Islet precursor cell (in vitro differentiated cells): ENCODE measurements around the gene NPAS3.

Source experiments
- DNase-seq: peaks from one replicate; pipeline ENCODE4 v3.0.0-alpha.2; 2018

NPAS3 gene

DNA sequence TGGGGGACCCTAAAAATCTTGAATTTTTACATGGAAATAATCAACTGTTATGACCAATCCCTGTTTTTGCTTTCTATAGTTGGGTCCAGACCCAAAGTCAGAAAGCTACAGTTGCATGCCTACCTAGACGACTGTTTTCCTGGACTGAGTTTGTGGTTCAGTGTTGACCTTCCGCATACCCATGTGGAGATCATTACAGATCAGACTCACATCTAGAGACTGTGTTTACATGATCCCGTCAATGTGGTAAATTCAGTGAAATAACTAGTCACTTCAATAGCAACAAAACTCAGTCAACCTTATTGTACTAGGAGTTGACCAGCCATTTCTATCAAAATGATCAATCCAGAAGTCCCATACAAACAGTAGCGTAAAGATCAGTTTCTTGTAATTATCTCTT lies 754.6 kb downstream of the NPAS3 start:
- DNase-seq, result no peak

DNA sequence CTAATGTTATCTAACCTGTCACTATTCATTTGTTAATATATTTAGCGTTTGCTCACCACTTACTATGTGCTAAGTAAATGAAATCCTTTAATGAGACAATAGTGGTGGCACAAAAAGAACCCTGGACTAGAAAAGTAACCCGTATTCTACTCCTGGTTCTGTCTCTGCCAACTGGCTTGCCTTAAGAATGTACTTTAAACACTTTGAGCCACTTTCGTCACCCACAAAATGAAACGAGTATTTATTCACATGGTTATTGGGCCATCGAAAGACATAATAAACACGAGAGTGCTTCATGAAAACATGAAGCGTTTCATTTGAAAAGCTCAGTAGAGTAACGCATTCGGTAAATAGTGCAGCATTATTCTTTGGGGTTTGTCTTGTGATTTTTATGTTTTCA lies 757.5 kb downstream of the NPAS3 start:
- DNase-seq, result no peak

DNA sequence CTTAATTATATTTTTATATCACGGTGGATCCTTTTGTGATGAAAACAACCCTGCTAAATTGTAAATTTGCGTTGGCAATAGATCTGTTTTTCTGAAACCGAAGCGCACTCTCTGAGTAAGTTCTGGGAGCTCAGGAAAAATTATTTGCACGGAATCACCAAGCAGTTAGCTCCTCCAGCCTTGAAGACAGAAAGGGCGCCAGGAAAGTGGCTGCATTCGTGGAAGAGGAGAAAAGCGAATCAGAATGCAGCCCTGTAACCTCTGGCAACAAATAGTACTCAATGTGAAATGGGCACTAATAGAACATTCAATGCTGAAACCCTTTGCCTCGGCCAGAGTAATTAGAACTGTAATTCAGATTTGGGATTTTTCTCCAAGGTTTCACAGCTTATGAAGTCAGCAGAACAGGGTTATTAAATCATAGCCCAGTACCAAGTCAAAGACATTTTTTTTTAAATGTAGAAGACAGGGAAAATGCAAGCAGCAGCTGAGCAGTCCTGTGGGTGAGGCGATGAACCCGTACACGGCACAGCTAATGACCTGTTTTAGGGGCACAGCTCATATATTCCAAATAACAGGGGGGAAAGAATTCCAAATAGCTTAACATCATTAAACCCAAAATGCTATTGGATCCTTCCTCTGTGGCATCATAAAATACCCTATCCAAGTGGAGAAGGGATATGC lies 760.8 kb downstream of the NPAS3 start:
- DNase-seq, result no peak

DNA sequence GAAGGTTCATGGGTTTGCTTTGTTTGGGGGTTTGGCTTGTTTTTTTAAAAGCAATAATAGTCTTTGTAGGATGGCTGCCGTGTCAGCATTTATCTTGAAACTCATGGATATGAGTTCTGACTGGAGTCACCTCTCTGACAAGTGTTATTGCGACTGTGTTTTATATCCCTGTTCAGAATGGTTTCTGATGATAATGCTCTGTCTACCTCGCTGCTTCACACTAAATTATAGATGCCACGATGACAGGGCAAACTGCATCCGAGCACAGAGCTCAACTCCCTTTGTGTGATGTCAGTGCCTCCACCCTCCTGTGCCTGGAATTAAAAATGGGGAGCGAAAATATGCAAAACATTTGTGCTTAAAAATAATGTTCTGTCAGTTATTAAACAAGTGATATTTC lies 761.4 kb downstream of the NPAS3 start:
- no peak for DNase-seq

DNA sequence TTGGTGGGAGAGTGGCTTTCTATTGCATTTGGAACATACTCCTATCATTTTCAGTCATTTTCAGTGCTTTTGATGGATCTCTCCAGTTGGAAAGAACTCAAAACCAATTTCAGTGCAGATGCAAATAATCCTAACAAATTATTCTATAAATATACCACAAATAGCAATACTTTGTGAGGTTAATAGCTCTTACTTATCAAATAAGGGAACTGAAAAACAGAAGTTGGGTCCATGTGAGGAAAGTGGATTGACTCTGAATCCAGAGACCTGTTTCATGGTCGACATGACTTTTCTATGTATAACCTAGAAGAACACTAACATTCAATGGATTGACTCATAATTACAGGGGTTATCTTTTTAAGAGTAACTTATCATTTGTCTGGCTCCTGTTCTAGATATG lies 763.6 kb downstream of the NPAS3 start:
- DNase-seq, result no peak

DNA sequence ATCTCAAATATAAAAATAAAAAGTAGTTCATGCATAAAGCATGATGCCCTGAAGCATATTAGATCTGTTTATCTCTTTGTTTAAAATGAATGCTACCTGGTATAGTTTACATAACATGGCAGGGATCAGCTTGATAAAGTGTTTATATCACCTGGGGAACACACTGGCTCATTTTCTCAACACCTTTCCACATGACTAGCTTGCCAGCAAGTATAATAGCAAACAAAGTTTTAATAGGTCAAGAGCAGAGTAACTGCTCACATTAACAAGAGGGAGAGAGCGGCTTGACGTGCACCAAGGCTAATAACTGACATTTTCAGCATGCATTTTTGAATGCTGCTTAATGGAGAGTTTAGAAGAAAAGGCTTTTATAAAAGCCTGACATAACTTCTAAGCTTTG lies 765.8 kb downstream of the NPAS3 start:
- DNase-seq, result no peak

DNA sequence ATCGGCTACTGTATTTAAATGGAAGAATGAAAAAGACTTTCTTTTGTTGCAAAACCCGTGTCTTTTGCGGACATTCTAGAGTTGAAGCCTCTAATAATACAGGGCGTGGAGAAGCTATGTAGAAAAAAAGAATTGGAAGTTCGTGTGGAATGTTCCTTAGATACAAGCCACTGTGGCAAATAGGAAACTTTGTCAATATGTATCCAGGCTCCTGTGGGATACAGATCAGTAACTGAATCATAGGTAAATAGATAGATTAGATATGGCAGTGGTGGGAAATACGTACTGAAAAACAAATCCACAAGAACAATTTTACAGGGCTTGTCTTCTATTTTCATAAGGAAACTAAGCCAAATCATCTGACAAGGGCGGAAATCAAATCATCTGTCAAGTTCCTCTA lies 766.8 kb downstream of the NPAS3 start:
- DNase-seq, result no peak

DNA sequence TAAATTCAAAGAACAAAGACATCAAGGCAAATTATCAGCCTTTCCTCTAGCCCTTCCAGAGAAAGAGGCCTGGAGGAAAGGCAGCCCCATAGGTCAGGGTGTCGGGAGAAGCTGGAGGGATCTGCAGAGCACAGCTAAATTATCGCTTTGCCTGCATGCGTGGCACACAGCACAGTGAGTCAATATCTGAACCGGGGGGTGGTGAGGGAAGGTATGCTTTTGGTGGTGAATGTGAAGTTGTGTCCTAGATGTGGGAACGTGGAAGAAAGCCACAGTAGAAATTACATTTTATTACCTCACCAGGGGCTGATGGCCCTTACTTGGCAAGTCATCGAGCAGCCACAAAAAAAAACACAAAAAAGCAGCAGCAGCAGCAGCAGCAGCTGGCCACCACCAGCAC lies 769.0 kb downstream of the NPAS3 start:
- no peak for DNase-seq

DNA sequence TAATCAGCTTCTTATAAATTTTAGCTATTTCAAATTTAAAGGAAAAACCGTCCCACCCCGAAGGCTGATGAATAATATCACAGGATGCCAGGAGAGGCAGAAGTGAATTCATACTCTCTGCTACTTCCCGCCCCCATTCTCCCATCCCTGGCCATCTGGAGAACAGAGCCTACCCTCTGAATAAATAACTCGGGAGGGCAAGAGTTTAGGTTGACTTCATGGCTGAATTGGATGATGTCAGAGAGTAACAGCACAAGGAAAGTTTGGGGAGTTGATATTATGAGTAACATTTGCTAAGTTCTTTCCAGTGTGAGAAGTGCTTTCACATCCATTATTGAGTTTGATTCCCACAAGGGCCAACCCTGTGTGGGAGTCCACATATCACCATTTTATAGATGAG lies 770.6 kb downstream of the NPAS3 start:
- DNase-seq, result no peak

DNA sequence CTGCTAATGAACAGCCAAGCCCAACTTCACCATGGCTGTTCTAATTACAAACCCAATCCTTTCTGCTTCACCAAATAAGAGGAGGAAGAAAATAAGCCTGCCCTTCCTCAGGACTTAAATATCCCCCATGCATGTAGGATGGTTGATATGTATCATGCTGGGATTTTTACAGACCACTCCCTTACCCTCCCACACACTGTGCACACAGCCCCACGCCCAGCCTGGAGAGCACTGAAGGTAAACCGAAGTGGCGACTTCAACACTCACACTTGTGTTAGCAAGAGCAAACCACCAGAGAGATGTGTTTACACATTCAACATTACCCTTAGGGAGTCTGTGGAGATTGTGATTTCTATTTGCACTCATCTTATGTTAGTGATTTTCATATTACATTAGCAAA lies 771.0 kb downstream of the NPAS3 start:
- no peak for DNase-seq

DNA sequence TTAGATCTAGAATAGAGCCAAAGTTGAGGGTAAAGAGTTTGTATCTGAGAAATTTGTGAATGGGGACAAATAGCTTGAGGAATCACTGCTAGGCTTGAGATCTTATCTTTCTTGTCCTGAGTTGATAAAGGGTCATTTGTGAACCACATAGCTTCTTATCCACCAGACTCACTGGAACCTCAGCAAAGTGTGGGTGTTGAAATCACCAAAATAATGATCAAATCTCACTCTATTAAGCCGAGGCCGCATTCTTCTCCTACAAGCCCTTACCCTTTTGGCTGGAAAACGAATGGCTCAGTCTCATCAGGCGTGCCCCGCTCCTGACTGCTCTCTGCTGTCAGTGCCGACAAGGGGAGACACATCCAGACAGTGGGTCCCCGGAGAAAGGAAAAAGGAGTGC lies 771.6 kb downstream of the NPAS3 start:
- no peak for DNase-seq

DNA sequence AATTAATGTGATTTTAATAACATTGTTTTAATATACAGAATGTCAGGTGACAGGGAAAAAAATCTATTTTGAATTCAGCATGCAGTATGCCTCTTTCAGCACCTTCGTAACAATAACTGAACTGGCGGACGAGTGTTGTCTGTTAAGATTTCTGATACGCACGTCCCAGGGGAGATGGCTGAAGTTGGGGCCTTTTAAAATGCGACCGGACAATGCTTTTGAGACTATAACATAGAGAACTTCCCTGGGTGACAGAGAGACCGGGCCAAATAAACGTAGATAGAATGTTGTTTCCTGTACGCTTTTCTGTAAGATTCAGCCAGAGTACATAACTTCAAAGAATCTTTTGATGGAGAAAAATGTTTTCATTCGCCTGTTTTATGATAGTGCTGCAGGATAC lies 772.5 kb downstream of the NPAS3 start:
- no peak for DNase-seq

DNA sequence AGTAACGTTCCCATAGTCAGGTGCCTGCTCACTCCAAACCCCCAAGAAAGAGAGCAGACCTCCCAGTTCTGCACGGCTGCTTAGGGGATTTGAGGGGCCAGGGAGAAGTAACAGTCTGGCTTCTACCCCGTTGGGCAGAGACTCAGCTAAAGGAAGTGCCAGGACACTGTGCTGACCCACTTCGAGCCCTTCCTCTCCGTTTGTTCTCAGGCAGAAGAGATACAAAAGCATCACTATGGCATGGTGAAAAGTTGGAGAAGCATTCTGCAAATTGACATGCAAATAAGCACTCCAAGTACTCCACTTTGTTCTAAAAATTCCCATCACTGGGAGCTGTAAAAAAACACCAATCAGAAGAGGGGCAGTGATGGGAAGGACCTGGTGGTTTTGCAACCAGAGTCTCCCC lies 773.1 kb downstream of the NPAS3 start:
- DNase-seq, result no peak

DNA sequence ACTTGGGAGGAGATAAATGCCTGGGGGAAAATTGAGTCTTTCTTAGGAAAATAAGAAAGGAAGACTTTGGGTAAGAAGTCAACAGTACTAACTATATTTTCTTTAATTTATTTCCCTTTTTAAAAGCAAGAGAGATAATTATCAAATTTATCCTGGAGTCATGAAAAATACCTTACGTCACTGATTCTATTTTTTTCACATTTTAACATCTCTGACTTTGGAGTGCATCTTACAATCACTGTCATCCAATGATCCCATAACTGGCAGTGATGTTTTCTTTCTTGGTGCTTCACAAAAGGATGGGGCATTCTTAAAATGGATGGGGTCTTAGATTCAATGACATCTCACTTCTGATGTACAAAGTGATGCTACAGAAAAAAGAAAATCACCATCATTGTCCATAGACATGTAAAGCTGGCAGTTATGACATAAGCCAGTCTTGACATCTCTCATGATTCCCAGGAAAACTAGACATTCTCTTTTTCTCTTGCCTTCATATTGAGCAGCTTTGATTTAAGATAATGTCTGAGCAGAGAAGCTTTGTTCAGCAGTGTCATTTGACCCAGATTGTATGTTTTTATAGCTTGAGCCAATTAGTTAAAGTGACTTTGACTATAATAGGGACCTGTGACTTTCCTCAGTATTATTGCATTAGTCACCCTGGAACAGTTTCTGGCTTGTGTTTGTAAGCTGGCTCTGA lies 776.0 kb downstream of the NPAS3 start:
- DNase-seq, result no peak

DNA sequence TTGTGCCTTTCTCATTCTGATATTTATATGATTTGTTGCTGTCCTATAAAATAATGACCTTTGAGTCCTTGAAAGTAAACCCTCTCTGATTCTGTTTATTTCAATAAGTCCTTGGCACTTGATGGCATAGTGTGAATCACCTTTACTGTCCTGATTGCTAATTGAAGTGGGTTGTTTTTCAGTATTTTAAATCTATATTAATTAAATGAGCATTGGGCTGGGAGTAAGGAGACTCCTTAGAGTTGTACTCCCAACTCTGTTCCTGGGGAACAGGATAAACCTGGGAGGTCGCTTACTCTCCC lies 776.5 kb downstream of the NPAS3 start:
- no peak for DNase-seq

DNA sequence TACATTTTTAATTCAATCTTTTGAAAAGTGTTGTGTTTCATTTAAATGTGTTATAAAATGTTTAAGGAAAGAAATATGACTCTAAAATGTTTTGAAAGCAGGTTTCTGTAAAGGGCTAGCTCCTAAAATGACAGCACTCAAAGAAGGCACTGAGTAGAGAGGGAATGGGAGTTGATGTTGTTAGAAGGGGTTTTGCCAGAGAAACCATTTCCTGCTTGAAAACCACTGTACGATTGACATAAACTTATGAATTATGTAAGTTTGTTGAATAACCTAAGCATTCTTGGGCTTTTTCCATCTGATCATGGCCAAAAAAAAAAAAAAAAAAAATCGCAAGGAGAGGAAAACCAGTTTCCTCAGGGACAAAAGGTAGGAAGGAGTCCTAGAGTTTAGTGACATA lies 778.2 kb downstream of the NPAS3 start:
- no peak for DNase-seq

DNA sequence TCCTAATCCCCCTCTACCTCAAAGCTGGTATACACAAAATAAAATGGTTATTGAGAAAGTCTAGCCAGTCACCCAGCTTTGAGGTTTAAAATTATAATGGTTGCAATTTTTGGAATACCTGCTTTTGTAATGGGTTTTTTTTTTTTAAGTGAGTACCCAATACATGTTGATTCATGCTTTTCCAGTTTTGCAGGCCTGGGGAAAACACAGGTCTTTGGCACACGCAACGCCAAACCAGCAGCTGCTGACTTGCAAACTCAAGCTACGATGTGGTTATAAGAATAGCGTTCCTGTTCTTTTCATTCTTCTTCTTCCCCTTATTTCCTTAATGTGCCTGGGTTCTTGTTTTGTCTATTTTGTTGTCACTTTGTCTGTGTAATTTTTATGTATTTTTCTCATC lies 779.2 kb downstream of the NPAS3 start:
- DNase-seq, result no peak

DNA sequence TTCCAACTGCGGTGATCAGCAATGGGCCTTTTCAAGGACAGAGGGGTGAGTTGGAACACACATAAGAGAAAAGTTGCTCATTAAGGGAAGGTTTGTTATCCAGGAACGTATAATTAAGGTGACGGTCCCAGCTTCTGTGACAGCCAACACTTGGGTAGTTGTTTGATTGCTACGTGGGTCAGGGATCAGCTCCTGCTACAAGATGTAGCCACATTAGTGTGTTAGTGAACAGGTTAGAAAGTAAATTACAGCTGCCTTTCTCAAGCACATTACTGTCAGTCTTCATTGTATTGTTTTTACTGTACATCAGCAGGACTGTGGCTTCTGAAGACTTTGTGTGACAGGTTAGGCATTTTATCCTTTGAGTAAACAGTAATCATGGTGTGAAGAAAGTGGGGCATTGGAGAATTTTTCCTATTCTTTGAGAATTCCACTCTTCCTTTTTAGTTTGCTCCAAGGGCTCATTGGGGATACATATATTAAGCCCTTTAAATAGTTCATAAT lies 781.7 kb downstream of the NPAS3 start:
- no peak for DNase-seq

DNA sequence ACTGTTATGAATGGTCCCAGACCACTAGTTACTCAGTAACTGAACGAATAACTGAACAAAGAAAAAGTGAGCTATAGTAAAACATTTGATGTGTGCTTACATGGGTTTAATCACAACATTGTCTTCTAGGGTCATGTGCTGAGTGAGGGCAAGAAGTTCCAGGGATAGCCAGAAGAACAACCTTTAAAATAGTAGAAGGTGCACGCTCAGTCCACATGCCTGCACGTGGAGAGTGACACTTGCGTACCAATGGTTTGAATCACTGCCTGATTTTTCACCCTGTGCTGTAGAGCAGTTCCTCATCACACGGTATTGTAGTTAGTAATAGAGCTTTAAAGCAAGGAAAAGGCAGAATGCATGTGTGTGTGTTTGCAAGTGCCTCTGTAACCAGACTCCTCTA lies 788.0 kb downstream of the NPAS3 start:
- no peak for DNase-seq

DNA sequence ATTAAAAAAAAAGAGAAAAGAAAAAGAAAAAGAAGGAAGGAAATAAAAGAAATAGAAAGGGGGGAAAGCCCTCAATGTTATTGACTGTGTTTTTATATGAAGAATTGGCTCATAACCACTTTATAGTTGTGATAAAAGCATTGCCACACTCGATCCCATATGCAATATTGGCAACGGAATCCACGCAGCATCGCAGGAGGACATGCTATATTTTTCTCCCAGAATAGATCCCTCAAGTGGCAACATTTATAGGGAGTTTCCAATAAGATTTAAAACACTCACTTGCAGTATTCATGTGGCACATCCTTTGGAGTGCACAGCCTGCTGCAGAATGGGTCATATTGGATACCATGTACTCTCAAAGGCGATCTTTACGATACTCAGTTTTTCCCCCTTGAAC lies 788.9 kb downstream of the NPAS3 start:
- no peak for DNase-seq

DNA sequence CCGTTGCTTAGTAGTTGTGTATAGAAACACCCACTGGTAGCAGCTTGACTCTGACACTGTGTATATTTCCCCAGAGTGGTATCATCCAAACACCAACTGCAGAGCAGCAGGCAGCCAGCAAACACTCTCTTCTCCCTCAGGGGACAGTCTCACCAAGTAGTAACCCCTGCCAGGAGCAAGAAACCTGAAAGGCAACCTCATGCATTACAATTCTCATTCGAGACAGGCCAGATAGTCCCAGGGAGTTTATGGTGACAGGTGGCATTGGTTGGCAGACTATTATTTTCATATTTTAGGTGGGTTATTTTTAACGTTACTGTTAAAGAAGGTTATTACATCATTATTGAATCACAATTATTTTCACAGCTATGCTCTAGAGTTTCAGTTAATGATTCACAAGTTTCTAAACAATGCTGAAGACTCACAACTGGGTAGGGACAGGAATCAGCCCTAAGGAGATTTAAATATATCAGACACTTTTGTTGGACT lies 789.4 kb downstream of the NPAS3 start:
- no peak for DNase-seq

DNA sequence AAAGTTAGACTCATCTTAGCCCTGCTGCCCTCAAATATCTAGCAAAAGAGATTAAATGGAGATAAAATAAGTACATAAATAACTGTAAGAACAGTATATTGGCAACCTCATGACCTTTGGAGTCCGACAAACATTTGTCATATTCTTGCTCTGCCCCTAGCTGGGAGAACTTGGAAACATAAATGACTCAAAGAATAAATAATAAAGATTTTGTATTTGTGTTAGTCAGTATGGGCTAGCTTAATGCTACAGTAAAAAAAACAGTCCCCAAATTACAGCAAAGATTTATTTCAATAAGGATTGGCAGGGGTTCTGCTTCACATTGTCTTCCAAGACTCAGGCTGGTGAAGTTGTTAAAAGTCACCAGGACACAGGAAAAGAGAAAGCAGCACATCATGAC lies 791.5 kb downstream of the NPAS3 start:
- DNase-seq, result no peak

DNA sequence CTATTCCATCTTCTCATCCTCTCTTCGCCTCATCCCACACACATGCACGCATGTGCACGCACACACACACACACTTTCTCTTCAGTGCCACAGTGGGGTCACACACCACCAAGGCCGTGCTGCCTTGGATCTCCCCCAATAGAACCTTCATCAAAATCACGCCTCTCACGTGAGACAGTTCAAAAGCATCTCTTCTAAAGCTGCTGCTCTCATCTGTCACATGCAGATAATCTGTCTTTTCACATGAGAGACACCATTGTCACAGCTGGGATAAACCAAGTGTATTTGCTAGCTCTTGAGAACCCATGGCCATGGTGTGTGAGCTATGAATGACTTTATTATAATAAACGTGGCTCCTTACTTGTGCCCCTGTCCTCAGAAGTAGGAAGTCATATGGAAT lies 793.5 kb downstream of the NPAS3 start:
- DNase-seq, result no peak

DNA sequence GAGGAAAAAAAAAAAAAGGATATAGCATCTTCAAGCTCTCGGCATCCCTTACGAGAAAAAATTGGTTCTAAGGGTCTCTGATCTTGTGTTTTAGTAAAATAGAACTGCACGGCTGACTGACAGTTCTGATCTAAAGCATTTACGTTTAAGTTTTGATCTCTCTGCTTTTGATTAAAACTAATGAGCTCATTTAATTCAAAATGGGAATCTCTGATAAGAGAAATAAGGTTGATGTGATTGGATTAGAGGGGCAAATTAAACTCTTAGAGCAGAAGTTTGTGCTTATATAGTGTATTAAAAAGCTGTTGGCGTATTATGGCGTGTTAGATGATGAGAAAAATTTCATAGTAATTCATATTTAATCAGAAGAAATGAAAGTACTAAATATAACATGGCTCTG lies 794.6 kb downstream of the NPAS3 start:
- DNase-seq, result no peak

DNA sequence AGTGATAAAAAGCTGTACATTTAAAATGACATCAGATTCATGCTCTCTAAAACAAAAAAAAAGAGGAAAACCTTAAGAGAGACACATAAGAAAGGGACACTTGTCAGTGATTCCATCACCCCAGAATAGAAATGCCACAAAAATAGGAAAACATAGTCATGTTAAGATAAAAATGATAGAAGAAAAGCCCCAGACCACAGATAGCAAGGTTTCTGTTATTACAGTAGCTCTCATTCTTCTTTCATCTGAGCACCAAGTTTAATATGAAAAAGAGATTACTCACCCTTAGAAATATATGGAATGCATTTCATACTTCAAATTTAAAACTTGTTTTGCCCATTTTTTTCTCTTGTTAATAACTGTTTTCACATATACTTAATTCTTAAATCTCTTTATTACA lies 795.0 kb downstream of the NPAS3 start:
- DNase-seq, result no peak
